ENCODE results near the gene TNNI3K. TPM values are rescaled to one million over a fixed set of nuclear protein-coding genes. Genes with fewer than 3 reads are reported as not detected.

The TNNI3K gene, protein sequence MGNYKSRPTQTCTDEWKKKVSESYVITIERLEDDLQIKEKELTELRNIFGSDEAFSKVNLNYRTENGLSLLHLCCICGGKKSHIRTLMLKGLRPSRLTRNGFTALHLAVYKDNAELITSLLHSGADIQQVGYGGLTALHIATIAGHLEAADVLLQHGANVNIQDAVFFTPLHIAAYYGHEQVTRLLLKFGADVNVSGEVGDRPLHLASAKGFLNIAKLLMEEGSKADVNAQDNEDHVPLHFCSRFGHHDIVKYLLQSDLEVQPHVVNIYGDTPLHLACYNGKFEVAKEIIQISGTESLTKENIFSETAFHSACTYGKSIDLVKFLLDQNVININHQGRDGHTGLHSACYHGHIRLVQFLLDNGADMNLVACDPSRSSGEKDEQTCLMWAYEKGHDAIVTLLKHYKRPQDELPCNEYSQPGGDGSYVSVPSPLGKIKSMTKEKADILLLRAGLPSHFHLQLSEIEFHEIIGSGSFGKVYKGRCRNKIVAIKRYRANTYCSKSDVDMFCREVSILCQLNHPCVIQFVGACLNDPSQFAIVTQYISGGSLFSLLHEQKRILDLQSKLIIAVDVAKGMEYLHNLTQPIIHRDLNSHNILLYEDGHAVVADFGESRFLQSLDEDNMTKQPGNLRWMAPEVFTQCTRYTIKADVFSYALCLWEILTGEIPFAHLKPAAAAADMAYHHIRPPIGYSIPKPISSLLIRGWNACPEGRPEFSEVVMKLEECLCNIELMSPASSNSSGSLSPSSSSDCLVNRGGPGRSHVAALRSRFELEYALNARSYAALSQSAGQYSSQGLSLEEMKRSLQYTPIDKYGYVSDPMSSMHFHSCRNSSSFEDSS
- total RNA-seq, result 1.1 and 1.6 TPM in 2 replicates

DNA sequence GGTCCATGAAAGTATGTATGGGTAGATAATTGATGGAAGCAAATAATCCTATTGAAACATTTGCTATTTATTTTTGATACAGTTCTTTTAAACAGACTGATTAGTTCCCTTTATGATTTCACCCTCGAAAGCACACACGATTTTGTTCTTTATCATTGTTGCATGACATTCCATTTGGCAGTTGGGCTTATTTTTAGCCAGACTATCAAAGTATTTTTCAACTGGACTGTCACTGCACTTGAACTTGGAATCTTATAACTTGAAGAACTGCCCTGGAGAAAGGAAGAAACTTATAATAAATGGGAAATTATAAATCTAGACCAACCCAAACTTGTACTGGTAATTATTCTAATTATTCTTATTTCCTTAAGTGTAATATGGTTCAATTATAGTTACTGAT, at the start of gene TNNI3K:
TSS of gene TNNI3K (plus strand) at position 235 of the 400 bp plus-strand sequence. CDS start at position 300, 65 bp downstream.

DNA sequence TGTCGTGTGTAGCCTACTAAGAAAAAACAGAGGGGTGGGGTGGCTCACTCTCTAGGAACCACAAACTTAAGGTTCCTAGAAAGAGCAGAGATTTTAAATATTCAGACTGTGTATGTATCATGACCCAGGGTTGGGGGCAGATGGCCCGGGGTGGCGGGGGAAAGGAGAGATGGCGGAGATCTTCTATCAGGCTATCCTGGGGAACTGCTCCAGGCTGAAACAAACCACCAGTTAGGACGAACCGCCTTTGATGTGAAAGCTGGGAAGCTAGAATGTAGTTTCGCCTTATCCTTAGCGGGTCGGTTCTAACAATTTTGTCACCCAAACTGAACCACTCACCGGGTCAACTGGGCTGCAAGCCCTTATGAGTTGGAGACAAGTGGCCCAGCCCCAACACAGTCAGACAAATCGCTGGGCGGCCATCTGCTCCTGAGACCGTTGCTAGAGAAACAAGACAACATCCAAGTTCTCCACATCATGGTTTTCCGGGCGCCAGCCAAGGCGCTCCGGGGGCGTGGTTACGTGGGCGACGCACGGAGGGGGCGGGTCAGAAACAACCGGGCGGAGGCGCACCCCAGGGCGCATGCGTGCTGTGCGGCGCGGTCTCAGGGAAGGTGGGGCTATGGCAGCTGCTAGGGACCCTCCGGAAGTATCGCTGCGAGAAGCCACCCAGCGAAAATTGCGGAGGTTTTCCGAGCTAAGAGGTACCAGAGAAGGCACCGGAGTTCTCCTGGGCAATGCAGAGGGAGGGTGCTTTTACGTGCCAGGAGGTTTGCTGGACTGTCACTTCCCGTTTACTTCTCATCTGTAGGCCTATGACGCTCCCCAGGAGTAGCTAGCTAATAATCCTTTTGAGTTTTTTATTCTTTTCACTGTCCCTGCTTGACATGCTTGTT, 37.3 kb upstream of the TNNI3K start, which contains the start of the genes FPGT and LRRIQ3:
TSS of gene FPGT (plus strand) at position 586 of the 896 bp plus-strand sequence. CDS start at position 623, 37 bp downstream.
TSS of gene LRRIQ3 (minus strand) at position 520 of the 896 bp plus-strand sequence. CDS start 14,492 bp downstream, outside the sequence.

DNA sequence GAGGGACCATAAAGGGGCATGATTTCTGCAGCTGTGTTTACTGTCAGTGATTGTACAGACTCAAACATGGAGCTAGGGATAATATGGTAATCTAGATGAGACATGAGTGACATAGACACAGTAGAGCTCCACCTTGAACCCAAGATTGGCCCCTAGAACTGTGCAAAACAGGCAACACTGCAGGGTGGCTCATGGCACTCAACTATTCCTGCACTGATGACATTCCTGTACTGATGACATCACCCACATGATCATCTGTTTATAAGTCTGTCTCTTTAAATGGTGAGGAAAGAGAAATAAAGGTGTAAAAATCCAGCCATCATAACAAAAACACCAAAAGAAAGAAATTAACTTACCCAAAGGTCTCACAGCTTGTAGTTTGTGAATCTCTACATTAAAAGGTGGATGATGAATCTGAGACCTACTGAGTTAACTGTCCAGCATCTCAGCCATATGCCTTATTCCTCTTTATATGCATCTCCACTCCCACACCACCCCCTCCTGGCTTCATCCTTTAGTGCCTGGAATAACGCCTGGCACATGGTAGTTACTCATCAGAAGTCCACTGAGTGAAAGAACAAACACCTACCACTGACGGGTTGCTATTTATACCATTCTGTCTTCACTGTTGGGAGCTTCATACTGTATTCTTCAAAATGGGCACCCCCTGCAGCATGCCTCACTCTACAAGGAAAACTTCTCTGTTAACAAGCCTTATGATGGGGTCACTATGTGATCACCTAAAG, 277.2 kb downstream of the TNNI3K start, which contains the start of gene LRRC53:
TSS of gene LRRC53 (minus strand) at position 442 of the 746 bp plus-strand sequence. CDS start 29,262 bp downstream, outside the sequence.

Other genes starting within 250 kb of the TNNI3K start
- 1.1 TPM in 2 replicates for gene LRRIQ3, start 37.2 kb upstream of the TNNI3K start, total RNA-seq
- gene FPGT, start 37.1 kb upstream of the TNNI3K start, total RNA-seq, result 11.1 and 13.9 TPM in 2 replicates

Measured in smooth muscle cell of bladder (primary cell).